HepG2 (cell line): ENCODE data around the gene TAS2R4. TPM values are rescaled to one million over a fixed set of nuclear protein-coding genes. Genes with fewer than 3 reads are reported as not detected.
A peak's percentile ranks its signal among the peaks of the same experiment; 100 is the strongest.

Experiments
- CSRNP1 ChIP-seq: sonication (generic); formaldehyde crosslinking; IDR thresholded peaks from 2 replicates; pipeline ENCODE4 v1.8.1; 2023; ENCODE audit warnings: mild to moderate bottlenecking, missing genetic modification reagents
- EEA1 ChIP-seq: sonication (generic); formaldehyde crosslinking; IDR thresholded peaks from 2 replicates; pipeline ENCODE4 v1.5.1; 2020; ENCODE audit warnings: mild to moderate bottlenecking, missing genetic modification reagents, borderline replicate concordance
- HDAC1 ChIP-seq: sonication (generic); formaldehyde crosslinking; IDR thresholded peaks from 2 replicates; pipeline ENCODE4 v1.5.1; 2020; ENCODE audit warnings: mild to moderate bottlenecking, missing genetic modification reagents
- HDAC2 ChIP-seq: sonication (generic); formaldehyde crosslinking; IDR thresholded peaks from 2 replicates; pipeline ENCODE4 v1.4.0; 2020; ENCODE audit warnings: missing genetic modification reagents
- IRF9 ChIP-seq: sonication (generic); formaldehyde crosslinking; IDR thresholded peaks from 2 replicates; pipeline ENCODE4 v1.8.0; 2022; ENCODE audit warnings: missing genetic modification reagents, mild to moderate bottlenecking, borderline replicate concordance
- ISX ChIP-seq: sonication (generic); formaldehyde crosslinking; conservative IDR thresholded peaks from 2 replicates; pipeline ENCODE4 v1.5.0; 2020; ENCODE audit warnings: missing genetic modification reagents
- NCOA5 ChIP-seq: sonication (generic); formaldehyde crosslinking; IDR thresholded peaks from 2 replicates; pipeline ENCODE4 v1.4.0; 2020; ENCODE audit warnings: missing genetic modification reagents
- PHF21A ChIP-seq: sonication (generic); formaldehyde crosslinking; IDR thresholded peaks from 2 replicates; pipeline ENCODE4 v1.5.0; 2020; ENCODE audit warnings: mild to moderate bottlenecking, missing genetic modification reagents
- POLR2A ChIP-seq, 2 experiments: IDR thresholded peaks; 2 replicates each; pipeline ENCODE4 v1.6.1; 2011; ENCODE audit warnings: low read depth in 2 of 2, low read length in 2 of 2, mild to moderate bottlenecking in 1 of 2, moderate library complexity in 1 of 2; ENCODE audit not compliant: insufficient read depth in 1 of 2
- RCOR2 ChIP-seq: IDR thresholded peaks from 2 replicates; pipeline ENCODE4 v1.6.1; 2016; ENCODE audit warnings: missing biosample characterization, missing genetic modification reagents
- SKIL ChIP-seq: sonication (generic); formaldehyde crosslinking; IDR thresholded peaks from 2 replicates; pipeline ENCODE4 v1.8.0; 2022; ENCODE audit warnings: missing genetic modification reagents, mild to moderate bottlenecking, moderate library complexity, borderline replicate concordance
- SOX5 ChIP-seq: IDR thresholded peaks from 2 replicates; pipeline ENCODE4 v1.6.1; 2016; ENCODE audit warnings: borderline replicate concordance
- SRY ChIP-seq: sonication (generic); formaldehyde crosslinking; IDR thresholded peaks from 2 replicates; pipeline ENCODE4 v1.8.0; 2022; ENCODE audit warnings: mild to moderate bottlenecking, missing genetic modification reagents
- TIGD3 ChIP-seq: sonication (generic); formaldehyde crosslinking; IDR thresholded peaks from 2 replicates; pipeline ENCODE4 v1.5.1; 2020; ENCODE audit warnings: mild to moderate bottlenecking, missing genetic modification reagents, borderline replicate concordance
- UBTF ChIP-seq: sonication (generic); formaldehyde crosslinking; IDR thresholded peaks from 2 replicates; pipeline ENCODE4 v1.4.0; 2020; ENCODE audit warnings: mild to moderate bottlenecking, missing genetic modification reagents
- ZNF207 ChIP-seq: fragments of 450-650 bp; IDR thresholded peaks from 2 replicates; pipeline ENCODE4 v1.6.1; 2016; ENCODE audit warnings: antibody characterized with exemption, borderline replicate concordance
- ZNF253 ChIP-seq: sonication (generic); formaldehyde crosslinking; IDR thresholded peaks from 2 replicates; pipeline ENCODE4 v1.8.0; 2022; ENCODE audit warnings: mild to moderate bottlenecking, missing genetic modification reagents, borderline replicate concordance
- ZNF256 ChIP-seq: sonication (generic); formaldehyde crosslinking; conservative IDR thresholded peaks from 2 replicates; pipeline ENCODE4 v1.4.0; 2020; ENCODE audit warnings: missing genetic modification reagents
- ZNF263 ChIP-seq: sonication (generic); formaldehyde crosslinking; IDR thresholded peaks from 2 replicates; pipeline ENCODE4 v1.4.0; 2020; ENCODE audit warnings: missing genetic modification reagents
- ZNF337 ChIP-seq: sonication (generic); formaldehyde crosslinking; IDR thresholded peaks from 2 replicates; pipeline ENCODE4 v1.5.1; 2020; ENCODE audit warnings: missing genetic modification reagents, low read depth, mild to moderate bottlenecking, borderline replicate concordance
- ZNF614 ChIP-seq: IDR thresholded peaks from 2 replicates; pipeline ENCODE4 v1.6.1; 2018; ENCODE audit warnings: missing biosample characterization, missing genetic modification reagents, inconsistent platforms, borderline replicate concordance
- polyA plus RNA-seq, 8 experiments: library from polyadenylated mRNA; depleted of rRNA in 3 of 8; stranded (reverse) in 7 of 8; unstranded in 1 of 8; fragments of >200 nt; fragmentation: Illumina TruSeq in 4 of 8; extraction: Trizol in 4 of 8; gene quantifications; 2 replicates each; pipeline versions ENCODE4 v1.2.1 to v1.2.3, GENCODE V29; 2011 to 2016; ENCODE audit warnings: low read depth in 4 of 8, missing spikeins in 1 of 8, mixed read lengths in 1 of 8; ENCODE audit not compliant: insufficient read depth in 1 of 8
- total RNA-seq, 5 experiments: library from RNA; depleted of rRNA; stranded (reverse); fragments of >200 nt; fragmentation: Illumina TruSeq; extraction: Trizol; gene quantifications; 2 replicates each; pipeline ENCODE4 v1.2.3, GENCODE V29; 2016; ENCODE audit warnings: low read depth in 1 of 5

TAS2R4 gene
- total and polyA plus RNA-seq, 2 of the 13 experiments (the other 11 are each of a cell fraction or from before 2014, with no cell fraction given): 0.71 to 0.80 TPM

- TF ChIP-seq TIGD3 (CRISPR knock-in tag): no peak
- TF ChIP-seq PHF21A (CRISPR knock-in tag): peak; percentile 91
- TF ChIP-seq SOX5 (CRISPR knock-in tag): peak; percentile 74; the same call in 1 of the 2 replicates
- TF ChIP-seq HDAC1 (CRISPR knock-in tag): peak; percentile 97
- peak; percentile 77; the same call in 1 of the 2 replicates for TF ChIP-seq ZNF256
- peak; percentile 62; the same call in 1 of the 2 replicates for TF ChIP-seq SRY
- no peak for TF ChIP-seq ZNF207
- TF ChIP-seq ISX: no peak
- TF ChIP-seq POLR2A (IDR thresholded peaks at IDR 0.05; ENCODE audit: insufficient read depth in 1 of 2, low read depth in 2 of 2, low read length in 2 of 2): peak; percentile 94 to 97
- 0 out of 2 replicates have a peak, but pooled peaks have one; percentile 66 for TF ChIP-seq CSRNP1
- no peak for TF ChIP-seq SKIL (CRISPR knock-in tag)
- TF ChIP-seq RCOR2 (CRISPR knock-in tag): peak; percentile 67; the same call in 1 of the 2 replicates
- peak; percentile 77 for TF ChIP-seq ZNF263 (CRISPR knock-in tag)
- peak; percentile 57; the same call in 1 of the 2 replicates for TF ChIP-seq ZNF337 (CRISPR knock-in tag)
- TF ChIP-seq UBTF (CRISPR knock-in tag): peak; percentile 84
- TF ChIP-seq NCOA5: no peak
- TF ChIP-seq HDAC2 (CRISPR knock-in tag): peak; percentile 90
- peak; percentile 84 for TF ChIP-seq IRF9 (CRISPR knock-in tag)
- TF ChIP-seq EEA1 (CRISPR knock-in tag): no peak; the same call in 1 of the 2 replicates
- TF ChIP-seq ZNF253: no peak
- peak; percentile 89; the same call in 1 of the 2 replicates for TF ChIP-seq ZNF614 (CRISPR knock-in tag)
Measured at GRCh38 chr7:141737836-141738591, 38.5 kb upstream of the TAS2R4 start, which contains the start of gene SSBP1 (continued).
